ENCODE results near the gene ROR2. TPM values are rescaled to one million over a fixed set of nuclear protein-coding genes. Genes with fewer than 3 reads are reported as not detected.

ROR2 gene
- total RNA-seq, 4 donors from 2014 or later, result 6.3 to 32.2 (median 15.1) TPM

DNA sequence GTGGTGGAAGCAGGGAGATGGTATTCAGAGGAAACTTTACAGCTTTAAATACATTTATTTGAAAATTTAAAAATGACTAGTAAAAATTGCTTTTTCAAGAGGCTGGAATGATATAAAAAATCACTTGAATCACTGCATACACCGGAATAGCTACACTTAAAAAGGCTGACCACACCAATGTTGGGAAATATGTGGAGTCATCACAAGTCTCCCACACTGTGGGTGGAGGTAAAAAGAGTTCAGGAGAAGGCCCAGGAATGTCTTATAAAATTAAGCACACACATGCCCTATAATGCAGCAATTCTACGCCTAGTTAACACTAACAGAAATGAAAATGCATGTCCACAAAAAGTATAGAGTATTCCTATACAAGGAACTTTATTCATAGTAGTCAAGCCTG, 198.1 kb downstream of the ROR2 start:
- ATAC-seq (ENCODE audit: low FRiP score) (peak; percentile 94), DNase-seq (ENCODE audit: low spot score) (no peak)
- TF ChIP-seq, protein P1, sequence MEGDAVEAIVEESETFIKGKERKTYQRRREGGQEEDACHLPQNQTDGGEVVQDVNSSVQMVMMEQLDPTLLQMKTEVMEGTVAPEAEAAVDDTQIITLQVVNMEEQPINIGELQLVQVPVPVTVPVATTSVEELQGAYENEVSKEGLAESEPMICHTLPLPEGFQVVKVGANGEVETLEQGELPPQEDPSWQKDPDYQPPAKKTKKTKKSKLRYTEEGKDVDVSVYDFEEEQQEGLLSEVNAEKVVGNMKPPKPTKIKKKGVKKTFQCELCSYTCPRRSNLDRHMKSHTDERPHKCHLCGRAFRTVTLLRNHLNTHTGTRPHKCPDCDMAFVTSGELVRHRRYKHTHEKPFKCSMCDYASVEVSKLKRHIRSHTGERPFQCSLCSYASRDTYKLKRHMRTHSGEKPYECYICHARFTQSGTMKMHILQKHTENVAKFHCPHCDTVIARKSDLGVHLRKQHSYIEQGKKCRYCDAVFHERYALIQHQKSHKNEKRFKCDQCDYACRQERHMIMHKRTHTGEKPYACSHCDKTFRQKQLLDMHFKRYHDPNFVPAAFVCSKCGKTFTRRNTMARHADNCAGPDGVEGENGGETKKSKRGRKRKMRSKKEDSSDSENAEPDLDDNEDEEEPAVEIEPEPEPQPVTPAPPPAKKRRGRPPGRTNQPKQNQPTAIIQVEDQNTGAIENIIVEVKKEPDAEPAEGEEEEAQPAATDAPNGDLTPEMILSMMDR (IDR thresholded peaks at IDR 0.05), result no peak

DNA sequence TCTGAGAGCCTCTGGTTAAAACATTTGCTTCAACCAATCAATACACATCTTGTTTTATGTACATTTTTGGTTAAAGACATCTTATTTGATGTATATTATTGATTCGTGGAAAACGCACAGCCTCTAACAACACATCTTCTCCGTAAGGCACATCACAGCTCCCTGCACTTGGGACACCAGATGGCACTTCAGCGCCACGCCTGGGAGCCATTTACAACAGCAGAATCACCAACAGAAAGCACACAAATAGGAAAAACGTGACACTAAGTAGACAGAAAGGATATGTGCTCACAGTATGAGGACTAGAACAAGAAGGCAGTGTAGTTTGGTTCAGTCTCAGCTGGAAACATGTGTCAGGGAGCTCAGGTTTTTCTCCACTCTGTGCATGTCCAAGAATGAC, 199.7 kb downstream of the ROR2 start:
- ATAC-seq (ENCODE audit: low FRiP score) (no peak), DNase-seq (ENCODE audit: low spot score) (no peak)
- TF ChIP-seq, protein P1 (IDR thresholded peaks at IDR 0.05), result no peak

DNA sequence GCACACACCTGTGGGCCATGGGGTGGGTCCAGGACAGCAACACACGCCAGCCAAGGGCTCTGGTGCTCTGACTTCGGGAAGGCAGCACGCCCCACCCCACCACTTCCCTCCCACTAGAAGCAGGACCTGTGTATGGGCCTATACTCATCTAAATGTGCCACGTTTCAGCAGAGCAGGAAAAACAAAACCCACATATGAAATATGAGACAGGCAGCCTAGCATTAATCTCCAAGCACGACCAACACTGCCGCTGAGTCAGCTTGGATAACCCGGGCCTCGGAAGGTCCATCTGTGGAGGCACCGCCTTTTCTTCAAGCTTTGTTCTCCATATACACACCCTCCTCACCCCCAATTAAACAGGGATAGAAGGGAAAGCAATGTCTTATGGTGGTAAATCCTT, 203.1 kb downstream of the ROR2 start:
- ATAC-seq (ENCODE audit: low FRiP score), result peak; percentile 80
- TF ChIP-seq, protein P1 (IDR thresholded peaks at IDR 0.05), result no peak

DNA sequence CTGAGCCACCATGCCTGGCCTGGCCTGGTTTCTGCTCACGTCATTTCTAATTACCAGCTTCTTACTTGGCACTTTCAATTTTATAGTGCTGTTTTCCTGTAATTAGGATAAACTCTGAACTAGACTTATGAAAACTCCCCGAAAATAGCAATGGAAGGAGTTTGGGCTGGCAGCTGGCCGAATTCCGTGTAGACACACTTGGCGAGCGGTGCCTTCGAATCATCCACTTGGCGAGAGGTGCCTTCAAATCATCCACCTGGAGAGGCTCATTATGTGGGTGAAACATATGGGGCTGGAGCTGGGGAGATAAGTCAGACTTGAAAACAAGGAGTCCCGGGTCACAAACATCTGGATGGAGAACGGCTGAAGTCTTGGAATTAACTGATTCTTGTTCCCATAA, 203.7 kb downstream of the ROR2 start:
- TF ChIP-seq, protein P1 (IDR thresholded peaks at IDR 0.05), result no peak
- no peak for DNase-seq (ENCODE audit: low spot score)
- peak; percentile 63 for ATAC-seq (ENCODE audit: low FRiP score)

More for the DNA sequence above, 203.1 kb downstream of the ROR2 start:
- no peak for DNase-seq (ENCODE audit: low spot score)

DNA sequence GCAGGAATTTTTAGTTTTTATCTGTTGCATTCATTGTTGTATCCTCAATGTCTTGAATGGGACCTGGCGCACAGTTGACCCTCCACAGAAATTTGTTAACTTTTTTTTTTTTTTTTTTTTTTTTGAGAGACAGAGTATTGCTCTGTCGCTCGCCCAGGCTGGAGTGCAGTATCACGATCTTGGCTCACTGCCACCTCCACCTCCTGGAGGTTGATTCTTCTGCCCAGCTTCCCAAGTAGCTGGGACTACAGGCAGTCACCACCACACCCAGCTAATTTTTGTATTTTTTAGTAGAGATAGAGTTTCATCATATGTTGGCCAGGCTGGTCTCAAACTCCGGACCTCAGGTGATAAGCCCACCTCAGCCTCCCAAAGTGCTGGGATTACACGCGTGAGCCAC, 205.9 kb downstream of the ROR2 start:
- ATAC-seq (ENCODE audit: low FRiP score), result no peak
- TF ChIP-seq, protein P1 (IDR thresholded peaks at IDR 0.05), result no peak
- no peak for DNase-seq (ENCODE audit: low spot score)

DNA sequence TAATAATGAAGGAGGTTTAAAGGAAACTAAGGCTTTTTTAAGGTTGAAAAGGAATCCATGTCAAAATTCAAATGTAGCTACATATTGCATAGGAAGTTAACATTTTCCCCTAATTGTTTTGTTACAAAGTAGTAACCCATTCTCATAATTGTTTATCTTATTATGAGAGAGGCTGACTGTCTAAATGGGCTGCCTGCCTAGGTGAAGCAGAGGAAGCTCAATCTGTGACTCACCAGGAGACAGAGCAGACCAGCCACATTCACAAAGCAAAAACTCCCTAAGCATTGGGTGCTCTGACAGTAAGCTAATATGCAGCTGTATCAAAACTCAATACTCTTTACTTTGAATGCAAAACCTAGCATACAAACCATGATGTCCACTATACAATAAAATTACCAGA, 208.5 kb downstream of the ROR2 start:
- DNase-seq (ENCODE audit: low spot score), result no peak
- peak; percentile 70 for ATAC-seq (ENCODE audit: low FRiP score)
- TF ChIP-seq, protein P1 (IDR thresholded peaks at IDR 0.05), result no peak

DNA sequence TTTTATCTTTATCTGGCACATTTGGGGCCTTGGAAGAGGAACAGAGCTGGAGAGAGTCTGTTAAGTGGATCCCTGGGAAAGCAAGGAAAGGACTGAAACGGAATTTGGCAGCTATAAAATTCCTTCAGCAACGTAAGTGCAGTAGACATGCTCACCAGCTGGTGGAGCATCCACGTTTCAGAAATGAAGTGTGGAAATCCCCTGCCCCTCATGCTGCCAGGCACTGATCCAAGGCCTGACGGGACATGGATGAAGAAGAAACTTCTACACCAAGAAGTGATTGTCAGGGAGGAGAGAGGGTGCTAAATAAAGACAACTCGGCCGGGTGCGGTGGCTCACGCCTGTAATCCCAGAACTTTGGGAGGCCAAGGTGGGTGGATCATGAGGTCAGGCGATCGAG, 209.3 kb downstream of the ROR2 start:
- DNase-seq (ENCODE audit: low spot score) (peak; percentile 54), ATAC-seq (ENCODE audit: low FRiP score) (peak; percentile 43)
- TF ChIP-seq, protein P1 (IDR thresholded peaks at IDR 0.05), result no peak

Measured in omental fat pad (tissue), 4 donors.